Tibial artery (tissue), 4 donors: Measurements from ENCODE around the gene ELMOD2.

ENCODE experiments used
- DNase-seq, 2 donors: peaks; one replicate each; pipeline ENCODE4 v3.0.0-alpha.2; 2019
- H3K27ac ChIP-seq, 2 donors: fragments of 200-600 bp; sonication (generic) in 1 of 2; 1 replicate in 1 of 2; 2 replicates in 1 of 2; pipeline ENCODE4 v1.5.1; 2018 to 2019; ENCODE audit warnings: mild to moderate bottlenecking in 1 of 2
- H3K27me3 ChIP-seq, 2 donors: fragments of 200-600 bp; sonication (generic) in 1 of 2; one replicate each; pipeline versions ENCODE4 v1.5.1 to v1.6.0; 2016 to 2019
- H3K36me3 ChIP-seq, 3 donors: fragments of 200-600 bp; sonication (generic) in 2 of 3; one replicate each; pipeline ENCODE4 v1.5.1; 2016 to 2019; ENCODE audit warnings: mild to moderate bottlenecking in 2 of 3
- H3K4me1 ChIP-seq, 4 donors: fragments of 200-600 bp; sonication (generic) in 2 of 4; 1 replicate in 3 of 4; 2 replicates in 1 of 4; pipeline ENCODE4 v1.5.1; 2016 to 2019
- H3K4me3 ChIP-seq, 2 donors: fragments of 200-600 bp; sonication (generic) in 1 of 2; 1 replicate in 1 of 2; 2 replicates in 1 of 2; pipeline ENCODE4 v1.5.1; 2018 to 2019; ENCODE audit warnings: mild to moderate bottlenecking in 2 of 2
- H3K9me3 ChIP-seq, 3 donors: fragments of 200-600 bp; sonication (generic) in 1 of 3; one replicate each; pipeline ENCODE4 v1.5.1; 2016 to 2019
- intact Hi-C: fragments of 100-400 bp; cut with DNase I; formaldehyde crosslinking; loops from one replicate; pipeline ENCODE4 v1.15.0; 2023; ENCODE audit warnings: low total_unique reads
- TF ChIP-seq, protein P1 (sequence below), 2 experiments: fragments of 200-600 bp in 1 of 2; fragments of 450-650 bp in 1 of 2; IDR thresholded peaks; one replicate each; pipeline ENCODE4 v1.5.1; 2017 to 2019; ENCODE audit warnings: antibody characterized with exemption in 2 of 2, mild to moderate bottlenecking in 1 of 2, moderate library complexity in 1 of 2

The ELMOD2 gene, protein sequence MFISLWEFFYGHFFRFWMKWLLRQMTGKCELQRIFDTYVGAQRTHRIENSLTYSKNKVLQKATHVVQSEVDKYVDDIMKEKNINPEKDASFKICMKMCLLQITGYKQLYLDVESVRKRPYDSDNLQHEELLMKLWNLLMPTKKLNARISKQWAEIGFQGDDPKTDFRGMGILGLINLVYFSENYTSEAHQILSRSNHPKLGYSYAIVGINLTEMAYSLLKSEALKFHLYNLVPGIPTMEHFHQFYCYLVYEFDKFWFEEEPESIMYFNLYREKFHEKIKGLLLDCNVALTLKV

DNA sequence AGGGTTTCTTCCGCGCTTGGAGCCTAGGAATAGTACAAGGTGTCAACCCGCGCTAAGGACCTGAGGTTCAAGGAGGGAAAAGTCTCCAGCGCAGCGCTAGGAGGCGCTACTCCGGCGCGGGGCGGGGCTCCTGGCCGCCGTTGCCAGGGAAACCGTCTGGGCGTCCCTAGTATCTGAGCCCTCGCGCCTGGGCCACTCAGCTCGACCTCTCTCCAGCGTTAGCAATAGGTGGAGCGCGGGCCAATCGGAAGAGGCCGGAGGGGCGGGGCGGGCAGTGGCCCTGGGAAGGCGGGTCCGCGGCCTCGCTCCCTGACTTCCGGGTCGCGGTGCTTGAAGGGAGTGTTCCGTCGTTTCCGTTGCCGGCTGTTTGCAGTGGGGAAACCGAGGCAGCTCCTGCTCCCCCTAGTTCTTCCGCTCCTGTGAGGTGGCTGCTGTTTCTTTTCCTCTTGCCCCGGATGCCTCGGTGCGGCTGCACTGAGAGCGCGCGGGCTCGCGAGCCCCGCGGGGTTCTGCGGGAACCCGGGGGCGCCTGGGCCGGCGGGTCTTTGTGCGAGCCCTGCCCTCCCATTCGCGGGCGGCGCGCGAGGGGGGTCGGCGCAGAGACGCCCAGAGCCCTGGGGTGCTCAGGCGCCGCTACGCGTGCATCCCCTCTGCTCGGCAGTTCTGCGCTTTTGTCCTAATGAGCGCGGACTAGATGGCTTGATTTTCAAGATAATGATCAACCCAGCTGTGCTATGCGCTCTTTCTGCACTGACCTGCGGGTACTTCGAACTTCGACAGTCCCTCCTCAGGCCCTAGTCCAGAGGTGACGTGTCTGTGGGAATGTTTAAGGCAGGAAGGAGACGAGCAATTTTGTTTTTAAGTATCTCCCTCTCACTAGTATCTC lies at the start of gene ELMOD2:
Gene ELMOD2, plus strand, starts transcription at position 312 of the 886 bp plus-strand sequence. CDS start 1,261 bp downstream, outside the sequence.
- Histone ChIP-seq H3K27me3 (no peaks in the 10 kb centered on the region), H3K4me1 (peaks cover 0 to 17% (median 9%) of the 10 kb centered on the region in 4 donors), H3K36me3 (peaks cover 0 to 5% (median 3%) of the 10 kb centered on the region in 3 donors), H3K4me3 (peak within 1 kb of the TSS; percentile 98 to 99), H3K27ac (peak within 1 kb of the TSS; percentile 79 to 91), H3K9me3 (no peaks in the 10 kb centered on the region)
- DNase-seq, result peak; percentile 99
- TF ChIP-seq, protein P1, sequence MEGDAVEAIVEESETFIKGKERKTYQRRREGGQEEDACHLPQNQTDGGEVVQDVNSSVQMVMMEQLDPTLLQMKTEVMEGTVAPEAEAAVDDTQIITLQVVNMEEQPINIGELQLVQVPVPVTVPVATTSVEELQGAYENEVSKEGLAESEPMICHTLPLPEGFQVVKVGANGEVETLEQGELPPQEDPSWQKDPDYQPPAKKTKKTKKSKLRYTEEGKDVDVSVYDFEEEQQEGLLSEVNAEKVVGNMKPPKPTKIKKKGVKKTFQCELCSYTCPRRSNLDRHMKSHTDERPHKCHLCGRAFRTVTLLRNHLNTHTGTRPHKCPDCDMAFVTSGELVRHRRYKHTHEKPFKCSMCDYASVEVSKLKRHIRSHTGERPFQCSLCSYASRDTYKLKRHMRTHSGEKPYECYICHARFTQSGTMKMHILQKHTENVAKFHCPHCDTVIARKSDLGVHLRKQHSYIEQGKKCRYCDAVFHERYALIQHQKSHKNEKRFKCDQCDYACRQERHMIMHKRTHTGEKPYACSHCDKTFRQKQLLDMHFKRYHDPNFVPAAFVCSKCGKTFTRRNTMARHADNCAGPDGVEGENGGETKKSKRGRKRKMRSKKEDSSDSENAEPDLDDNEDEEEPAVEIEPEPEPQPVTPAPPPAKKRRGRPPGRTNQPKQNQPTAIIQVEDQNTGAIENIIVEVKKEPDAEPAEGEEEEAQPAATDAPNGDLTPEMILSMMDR (IDR thresholded peaks at IDR 0.05), result peak; percentile 89 to 92
- intact Hi-C loops, result loop anchor here (10.0 kb wide), 2 partner anchors 149 to 331 kb away; partner anchors contain the start of gene SCOC

DNA sequence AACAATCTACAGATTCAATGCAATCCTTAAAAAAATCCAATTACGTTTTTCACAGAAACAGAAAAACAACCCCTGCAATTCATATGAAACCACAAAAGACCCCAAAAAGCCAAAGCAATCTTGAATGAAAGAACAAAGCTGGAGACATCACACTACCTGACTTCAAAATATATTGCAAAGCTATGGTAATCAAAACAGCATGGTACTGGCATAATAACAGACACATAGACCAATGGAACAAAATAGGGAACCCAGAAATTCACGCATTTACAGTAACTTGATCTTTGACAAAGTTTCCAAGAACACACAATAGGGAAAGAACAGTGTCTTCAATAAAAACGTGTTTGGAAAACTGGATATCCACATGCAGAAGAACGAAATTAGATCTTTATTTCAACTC lies 40.5 kb upstream of the ELMOD2 start:
- TF ChIP-seq, protein P1 (IDR thresholded peaks at IDR 0.05), result no peak
- H3K27ac ChIP-seq, result no peak overlapping the region
- DNase-seq, result no peak
- H3K4me3 ChIP-seq, result no peak overlapping the region
- H3K9me3 ChIP-seq, result no peaks in the 10 kb centered on the region
- intact Hi-C loops, result no loop called here
- no peaks in the 10 kb centered on the region for H3K36me3 ChIP-seq
- no peaks in the 10 kb centered on the region for H3K4me1 ChIP-seq
- no peaks in the 10 kb centered on the region for H3K27me3 ChIP-seq

DNA sequence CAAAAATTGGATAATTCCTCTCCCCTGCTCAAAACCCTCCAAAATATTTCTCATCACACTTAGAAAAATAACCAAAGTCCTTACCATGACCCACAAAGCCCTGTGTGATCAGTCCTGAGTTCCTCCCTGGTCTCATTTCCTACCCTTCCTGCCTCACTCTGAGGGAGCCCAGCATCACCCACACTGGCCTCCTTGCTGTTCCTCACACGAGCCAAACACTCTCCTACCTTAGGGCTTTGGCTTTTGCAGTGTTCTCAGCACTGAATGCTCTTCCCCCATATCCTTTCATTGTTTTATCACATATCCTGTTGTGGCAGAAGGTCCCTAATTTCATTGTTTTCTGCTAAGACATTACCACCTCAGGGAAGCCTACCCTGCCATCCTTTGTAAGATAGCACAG lies 38.0 kb upstream of the ELMOD2 start:
- Histone ChIP-seq H3K4me3 (no peak overlapping the region), H3K9me3 (no peaks in the 10 kb centered on the region), H3K27me3 (no peaks in the 10 kb centered on the region), H3K27ac (no peak overlapping the region), H3K36me3 (no peaks in the 10 kb centered on the region), H3K4me1 (no peaks in the 10 kb centered on the region)
- TF ChIP-seq, protein P1 (IDR thresholded peaks at IDR 0.05), result no peak
- intact Hi-C loops, result no loop called here
- no peak for DNase-seq

DNA sequence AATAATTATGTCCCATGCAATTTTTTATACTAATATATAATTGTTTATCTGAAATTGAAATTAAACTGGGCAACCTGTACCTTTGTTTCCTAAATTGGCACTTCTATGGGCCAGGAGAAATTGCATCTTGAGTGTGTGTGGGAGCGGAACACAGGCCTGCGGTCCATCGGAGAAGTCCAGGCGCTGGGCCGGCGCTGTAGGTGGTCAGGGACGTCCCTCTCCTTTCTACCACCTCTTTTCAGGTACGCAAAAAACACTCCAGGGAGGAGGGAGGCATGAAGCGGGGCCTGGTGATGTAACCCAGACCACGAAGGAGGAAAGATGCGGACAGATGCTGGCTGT lies 26.6 kb upstream of the ELMOD2 start:
- intact Hi-C loops, result no loop called here
- Histone ChIP-seq H3K27ac (no peak overlapping the region), H3K4me1 (peaks cover 0 to 9% (median 6%) of the 10 kb centered on the region in 4 donors), H3K36me3 (no peaks in the 10 kb centered on the region), H3K9me3 (no peaks in the 10 kb centered on the region), H3K4me3 (no peak overlapping the region), H3K27me3 (peaks cover 0 to 37% of the 10 kb centered on the region in 2 donors)
- no peak for DNase-seq
- TF ChIP-seq, protein P1 (IDR thresholded peaks at IDR 0.05), result no peak

DNA sequence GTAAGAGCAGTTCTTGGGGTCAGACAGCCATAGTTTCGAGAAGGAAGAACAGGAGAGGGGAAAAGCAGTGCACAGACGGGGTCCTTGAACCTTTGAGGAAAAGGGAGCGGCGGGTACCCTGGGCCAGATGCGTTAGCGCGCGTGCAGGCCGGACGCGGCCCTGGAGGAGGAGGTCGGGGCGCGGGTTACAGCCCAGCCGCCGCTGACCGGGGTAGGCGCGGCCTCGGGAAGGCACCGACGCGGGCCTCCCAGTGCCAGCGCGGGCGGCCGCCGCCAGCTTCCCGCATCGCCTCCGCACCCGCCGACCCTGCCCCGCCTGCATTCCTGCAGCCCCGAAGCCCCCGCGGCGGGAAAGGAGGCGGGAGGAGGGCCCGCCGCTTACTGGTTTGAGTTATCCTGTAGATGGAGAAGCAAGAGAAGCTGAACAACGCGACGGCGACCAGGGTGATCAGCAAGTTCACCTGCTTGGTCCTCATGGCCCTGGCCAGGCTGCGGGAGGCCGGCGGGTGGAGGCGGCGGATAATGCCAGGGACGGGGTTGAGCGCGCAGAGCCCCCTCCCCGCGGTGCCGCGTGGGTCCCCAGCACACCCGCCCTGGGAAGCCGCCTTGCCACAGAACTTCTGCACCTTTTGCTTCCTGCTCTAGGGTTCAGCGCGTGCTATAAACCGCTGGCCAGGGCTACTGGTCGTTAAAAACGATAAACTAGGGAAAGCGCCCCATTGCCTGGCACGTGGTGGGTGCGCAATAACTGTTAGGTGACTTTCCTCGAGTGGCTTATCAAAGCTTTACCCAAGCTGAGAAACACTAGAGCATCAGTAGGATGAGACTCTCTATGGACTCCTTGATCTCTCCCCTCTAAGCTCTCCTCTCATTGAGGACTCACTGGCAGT lies 26.0 kb upstream of the ELMOD2 start, which contains the start of gene MGAT4D:
Gene MGAT4D, minus strand, starts transcription at position 547 of the 890 bp plus-strand sequence. Its CDS starts 71 bp downstream, at position 476.
- no peaks in the 10 kb centered on the region for H3K36me3 ChIP-seq
- peak within 1 kb of the TSS in 1 of 2 donors; percentile 38 for H3K4me3 ChIP-seq
- H3K4me1 ChIP-seq, result peaks cover 0 to 9% (median 6%) of the 10 kb centered on the region in 4 donors
- peaks cover 0 to 37% of the 10 kb centered on the region in 2 donors for H3K27me3 ChIP-seq
- intact Hi-C loops, result no loop called here
- TF ChIP-seq, protein P1 (IDR thresholded peaks at IDR 0.05), result no peak
- no peak within 1 kb of the TSS for H3K27ac ChIP-seq
- DNase-seq, result no peak
- H3K9me3 ChIP-seq, result no peaks in the 10 kb centered on the region
